CD8-positive, alpha-beta memory T cell (primary cell): ENCODE data around the gene C2CD5. TPM values are rescaled to one million over a fixed set of nuclear protein-coding genes. Genes with fewer than 3 reads are reported as not detected.
"Not testable (repeated sequence)": the region's sequence is repeated elsewhere in the genome, so short reads cannot be mapped to it uniquely, and the experiment has no call there.

Experiments used
- CTCF ChIA-PET: fragments of 350-600 bp; sonication (Branson Sonifier 250); formaldehyde crosslinking; loops from one replicate; lab custom pipeline; 2021; ENCODE audit warnings: antibody characterized with exemption; lab: Charles Lee
- POLR2A ChIA-PET: fragments of 350-600 bp; sonication (Branson Sonifier 250); formaldehyde crosslinking; loops from one replicate; lab custom pipeline; 2021; ENCODE audit warnings: antibody characterized with exemption; lab: Charles Lee
- DNase-seq, 5 donors: peaks; one replicate each; pipeline versions ENCODE4 v3.0.0 to v3.0.0-alpha.2; 2020 to 2022; ENCODE audit warnings: mixed read lengths in 1 of 5
- H3K27ac ChIP-seq: one replicate; pipeline ENCODE4 v1.7.0; 2013; ENCODE audit warnings: low read depth, mild to moderate bottlenecking, low read length, moderate library complexity
- H3K27me3 ChIP-seq: 2 replicates; pipeline ENCODE4 v1.7.0; 2013; ENCODE audit warnings: low read length, mild to moderate bottlenecking; ENCODE audit not compliant: insufficient read depth, poor library complexity, severe bottlenecking
- H3K36me3 ChIP-seq: 2 replicates; pipeline ENCODE4 v1.7.0; 2013; ENCODE audit warnings: mild to moderate bottlenecking, low read length, moderate library complexity; ENCODE audit not compliant: insufficient read depth
- H3K4me1 ChIP-seq: 2 replicates; pipeline ENCODE4 v1.7.0; 2013; ENCODE audit warnings: mild to moderate bottlenecking, low read length, moderate library complexity; ENCODE audit not compliant: insufficient read depth
- H3K4me3 ChIP-seq: 2 replicates; pipeline ENCODE4 v1.7.0; 2013; ENCODE audit warnings: mild to moderate bottlenecking, low read length
- H3K9me3 ChIP-seq: 2 replicates; pipeline ENCODE4 v1.7.0; 2013; ENCODE audit warnings: mild to moderate bottlenecking, low read length
- H3K27ac Mint-ChIP-seq, 8 donors: one replicate each; pipeline ENCODE4 v1.8.0; 2020 to 2021; ENCODE audit warnings: mixed read lengths in 8 of 8, mild to moderate bottlenecking in 6 of 8, inconsistent platforms in 3 of 8, moderate library complexity in 3 of 8
- H3K27me3 Mint-ChIP-seq, 2 donors: one replicate each; pipeline ENCODE4 v1.8.0; 2020 to 2021; ENCODE audit warnings: mixed read lengths in 2 of 2, mild to moderate bottlenecking in 1 of 2, moderate library complexity in 1 of 2
- H3K36me3 Mint-ChIP-seq, 3 donors: one replicate each; pipeline ENCODE4 v1.8.0; 2020 to 2021; ENCODE audit warnings: mixed read lengths in 3 of 3, inconsistent platforms in 1 of 3, mild to moderate bottlenecking in 1 of 3
- H3K4me1 Mint-ChIP-seq, 3 donors: one replicate each; pipeline ENCODE4 v1.8.0; 2020 to 2021; ENCODE audit warnings: mixed read lengths in 3 of 3, inconsistent platforms in 1 of 3, mild to moderate bottlenecking in 1 of 3
- H3K4me3 Mint-ChIP-seq, 7 donors: one replicate each; pipeline ENCODE4 v1.8.0; 2020 to 2021; ENCODE audit warnings: mixed read lengths in 7 of 7, mild to moderate bottlenecking in 6 of 7, moderate library complexity in 4 of 7, inconsistent platforms in 2 of 7
- H3K9me3 Mint-ChIP-seq, 5 donors: one replicate each; pipeline ENCODE4 v1.8.0; 2020 to 2022; ENCODE audit warnings: mixed read lengths in 5 of 5, mild to moderate bottlenecking in 3 of 5, moderate library complexity in 2 of 5, inconsistent platforms in 1 of 5
- polyA plus RNA-seq: library from polyadenylated mRNA; unstranded; fragments of 300-500 nt; fragmentation: Illumina TruSeq; gene quantifications from one replicate; pipeline ENCODE4 v1.2.3, GENCODE V29; 2021
- total RNA-seq, 2 experiments: library from RNA; stranded (reverse); gene quantifications; one replicate each; pipeline ENCODE4 v1.2.3, GENCODE V29; 2021

Gene C2CD5
- total and polyA plus RNA-seq, 3 experiments from 2014 or later = 17.9 to 26.2 (median 25.3) TPM

- Histone ChIP-seq H3K9me3 (no peaks in the 10 kb centered on the region), H3K4me3 (no peak overlapping the region), H3K36me3 (no peaks in the 10 kb centered on the region), H3K27ac (no peak overlapping the region), H3K4me1 (no peaks in the 10 kb centered on the region), H3K27me3 (no peaks in the 10 kb centered on the region)
- Mint-ChIP-seq H3K27ac (no peak overlapping the region), H3K4me3 (no peak overlapping the region), H3K36me3 (peaks cover 0 to 33% (median 11%) of the 10 kb centered on the region in 3 donors), H3K27me3 (no peaks in the 10 kb centered on the region), H3K9me3 (no peaks in the 10 kb centered on the region), H3K4me1 (peaks cover 0 to 5% (median 4%) of the 10 kb centered on the region in 3 donors)
- POLR2A ChIA-PET = interaction anchor here (0.6 to 0.7 kb wide), 2 partner anchors 10 to 398 kb away, joined by 3 read pairs; no protein-coding TSS in a partner anchor
- DNase-seq = no peak
- CTCF ChIA-PET = interaction anchor here (1.1 to 1.6 kb wide), 6 partner anchors 14 to 760 kb away, joined by 3 to 6 read pairs (median 3); no protein-coding TSS in a partner anchor
Measured at GRCh38 chr12:22457085-22457484, 87.3 kb downstream of the C2CD5 start.

DNA sequence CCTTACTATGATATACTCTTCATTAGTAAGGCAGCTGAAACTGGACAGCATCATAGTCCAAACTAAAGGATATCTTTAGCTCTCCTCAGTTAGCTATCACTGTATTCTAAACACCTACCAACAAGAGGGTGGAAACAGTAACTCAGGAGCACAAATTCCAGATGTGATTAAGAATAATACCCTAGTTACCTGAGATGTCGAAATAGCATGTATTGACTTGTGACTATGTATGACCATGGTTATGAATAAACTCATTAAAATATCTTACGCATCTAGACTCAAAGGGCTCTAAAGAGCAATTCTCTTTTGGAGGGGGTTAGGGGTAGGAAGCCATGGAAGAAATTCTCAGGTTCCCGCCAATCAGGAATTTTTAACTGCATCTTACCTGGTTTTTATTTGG is 90.8 kb downstream of the C2CD5 start:
- no peak overlapping the region for H3K27ac ChIP-seq
- H3K9me3 Mint-ChIP-seq = no peaks in the 10 kb centered on the region
- no peak overlapping the region for H3K4me3 Mint-ChIP-seq
- peaks cover 0 to 46% (median 10%) of the 10 kb centered on the region in 3 donors for H3K36me3 Mint-ChIP-seq
- peak overlapping the region in 1 of 8 donors; percentile 22 for H3K27ac Mint-ChIP-seq
- H3K4me1 ChIP-seq = no peaks in the 10 kb centered on the region
- H3K27me3 Mint-ChIP-seq = no peaks in the 10 kb centered on the region
- no peak overlapping the region for H3K4me3 ChIP-seq
- no peaks in the 10 kb centered on the region for H3K4me1 Mint-ChIP-seq
- POLR2A ChIA-PET = no interaction called here
- no peaks in the 10 kb centered on the region for H3K9me3 ChIP-seq
- DNase-seq = no peak
- no peaks in the 10 kb centered on the region for H3K36me3 ChIP-seq
- no peaks in the 10 kb centered on the region for H3K27me3 ChIP-seq
- CTCF ChIA-PET = interaction anchor here (1.2 to 1.9 kb wide), 2 partner anchors 10 to 118 kb away, joined by 5 read pairs; no protein-coding TSS in a partner anchor

DNA sequence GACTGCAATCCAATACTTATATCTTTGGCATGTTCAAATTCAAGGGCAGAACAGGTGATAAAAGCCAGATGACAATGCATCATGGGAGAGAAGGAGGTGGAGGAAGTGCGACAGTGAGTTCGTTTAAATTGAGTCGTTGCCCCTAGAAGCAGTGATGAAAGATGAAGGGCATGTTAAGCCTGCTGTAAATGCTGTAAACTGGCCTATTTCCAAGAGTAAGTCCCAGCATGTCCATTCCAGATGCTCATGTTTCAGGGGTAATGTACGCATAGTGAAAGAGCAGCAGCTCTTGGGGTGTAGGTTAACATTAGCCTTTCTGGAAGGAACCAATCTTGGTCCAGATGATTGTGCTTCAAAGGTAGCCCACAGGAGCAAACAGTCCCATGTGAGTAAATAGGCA is 97.1 kb downstream of the C2CD5 start:
- Histone ChIP-seq H3K27me3 (no peaks in the 10 kb centered on the region), H3K4me3 (no peak overlapping the region), H3K36me3 (no peaks in the 10 kb centered on the region), H3K9me3 (no peaks in the 10 kb centered on the region), H3K27ac (no peak overlapping the region), H3K4me1 (peaks cover 6% of the 10 kb centered on the region)
- Mint-ChIP-seq H3K4me1 (peaks cover 4 to 6% (median 6%) of the 10 kb centered on the region in 3 donors), H3K27me3 (no peaks in the 10 kb centered on the region), H3K9me3 (no peaks in the 10 kb centered on the region), H3K36me3 (peaks cover 0 to 21% (median under 1%) of the 10 kb centered on the region in 3 donors), H3K4me3 (no peak overlapping the region), H3K27ac (peak overlapping the region in 3 of 8 donors; percentile 13 to 59 (median 30))
- POLR2A ChIA-PET = interaction anchor here (0.6 kb wide), 1 partner anchor 45 kb away, joined by 10 read pairs; no protein-coding TSS in a partner anchor
- DNase-seq = no peak
- CTCF ChIA-PET = interaction anchor here (1.0 to 2.2 kb wide), 3 partner anchors 12 to 749 kb away, joined by 3 to 12 read pairs (median 8); no protein-coding TSS in a partner anchor

GRCh38 chr12:22444317-22444665 is 100.1 kb downstream of the C2CD5 start:
- not testable (repeated sequence) for H3K27me3 ChIP-seq, H3K4me1 ChIP-seq, H3K27me3 Mint-ChIP-seq, H3K4me3 ChIP-seq, H3K4me3 Mint-ChIP-seq, H3K36me3 Mint-ChIP-seq, H3K27ac ChIP-seq, DNase-seq, H3K9me3 ChIP-seq, H3K36me3 ChIP-seq, H3K27ac Mint-ChIP-seq
- ChIA-PET POLR2A (interaction anchor here (0.7 kb wide), 1 partner anchor 277 kb away, joined by 3 read pairs; no protein-coding TSS in a partner anchor), CTCF (interaction anchor here (1.1 to 2.0 kb wide), 11 partner anchors 15 to 380 kb away, joined by 3 to 15 read pairs (median 6); no protein-coding TSS in a partner anchor)
- H3K4me1 Mint-ChIP-seq = peaks cover 4 to 16% (median 6%) of the 10 kb centered on the region in 3 donors
- peaks cover 0 to 17% (median 0%) of the 10 kb centered on the region in 5 donors for H3K9me3 Mint-ChIP-seq

GRCh38 chr12:22443379-22444316 is 100.7 kb downstream of the C2CD5 start:
- H3K36me3 ChIP-seq = no peaks in the 10 kb centered on the region
- CTCF ChIA-PET = interaction anchor here (0.7 to 2.0 kb wide), 24 partner anchors 9 to 380 kb away, joined by 3 to 15 read pairs (median 4); no protein-coding TSS in a partner anchor

DNA sequence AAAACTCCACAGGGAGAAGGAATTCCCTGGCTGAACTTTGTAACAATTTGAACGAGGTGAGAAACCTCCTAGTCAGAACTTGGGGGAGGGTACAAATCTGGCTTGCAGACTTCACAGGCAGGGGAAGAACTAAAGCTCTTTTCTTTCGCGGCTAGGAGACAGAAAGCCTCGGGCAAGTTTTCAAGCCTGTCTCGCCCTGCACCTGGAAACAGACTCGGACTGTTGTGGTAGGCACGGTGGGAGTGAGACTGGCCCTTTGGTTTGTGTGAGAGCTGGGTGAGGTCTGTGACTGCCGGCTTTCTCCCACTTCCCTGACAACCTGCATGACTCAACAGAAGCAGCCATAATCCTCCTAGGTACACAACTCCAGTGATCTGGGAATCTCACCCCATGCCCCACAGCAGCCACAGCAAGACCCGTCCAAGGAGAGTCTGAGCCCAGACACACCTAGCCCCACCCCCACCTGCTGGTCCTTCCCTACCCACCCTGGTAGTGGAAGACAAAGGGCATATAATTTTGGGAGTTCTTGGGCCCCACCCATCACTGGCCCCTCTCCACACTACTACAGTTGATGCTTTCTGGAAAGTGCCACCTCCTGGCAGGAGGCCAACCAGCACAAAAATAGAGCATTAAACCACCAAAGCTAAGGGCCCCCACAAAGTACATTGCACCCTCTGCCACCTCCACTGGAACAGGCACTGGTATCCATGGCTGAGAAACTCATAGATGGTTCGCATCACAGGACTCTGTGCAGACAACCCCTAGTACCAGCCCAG is 107.1 kb downstream of the C2CD5 start:
- Mint-ChIP-seq H3K4me1 (peaks cover 0 to 16% (median 10%) of the 10 kb centered on the region in 3 donors), H3K27me3 (no peaks in the 10 kb centered on the region), H3K4me3 (peak overlapping the region in 1 of 7 donors; percentile 18), H3K27ac (peak overlapping the region in 1 of 8 donors; percentile 7), H3K9me3 (peaks cover 0 to 17% (median 0%) of the 10 kb centered on the region in 5 donors), H3K36me3 (peaks cover 0 to 3% (median 2%) of the 10 kb centered on the region in 3 donors)
- H3K9me3 ChIP-seq = no peaks in the 10 kb centered on the region
- no peak overlapping the region for H3K4me3 ChIP-seq
- H3K27me3 ChIP-seq = no peaks in the 10 kb centered on the region
- CTCF ChIA-PET = interaction anchor here (1.0 to 1.6 kb wide), 3 partner anchors 22 to 316 kb away, joined by 3 to 4 read pairs (median 3); no protein-coding TSS in a partner anchor
- peak in 1 of 5 donors; percentile 17 for DNase-seq
- POLR2A ChIA-PET = no interaction called here
- H3K27ac ChIP-seq = no peak overlapping the region
- no peaks in the 10 kb centered on the region for H3K36me3 ChIP-seq
- no peaks in the 10 kb centered on the region for H3K4me1 ChIP-seq

More at GRCh38 chr12:22443379-22444316, 100.7 kb downstream of the C2CD5 start:
- Mint-ChIP-seq H3K4me1 (peaks cover 4 to 19% (median 6%) of the 10 kb centered on the region in 3 donors), H3K27me3 (no peaks in the 10 kb centered on the region), H3K36me3 (peaks cover 0 to 5% (median 3%) of the 10 kb centered on the region in 3 donors), H3K27ac (peak overlapping the region in 1 of 8 donors; percentile 15), H3K9me3 (peaks cover 0 to 17% (median 0%) of the 10 kb centered on the region in 5 donors), H3K4me3 (no peak overlapping the region)
- H3K27ac ChIP-seq = no peak overlapping the region
- no peaks in the 10 kb centered on the region for H3K9me3 ChIP-seq
- H3K4me3 ChIP-seq = no peak overlapping the region
- H3K27me3 ChIP-seq = no peaks in the 10 kb centered on the region
- H3K4me1 ChIP-seq = peaks cover 6% of the 10 kb centered on the region
- peak; percentile 28 to 78 (median 47) for DNase-seq
- POLR2A ChIA-PET = interaction anchor here (0.7 to 1.0 kb wide), 3 partner anchors 47 to 276 kb away, joined by 3 to 7 read pairs (median 4); no protein-coding TSS in a partner anchor

GRCh38 chr12:22435583-22435982 is 108.8 kb downstream of the C2CD5 start:
- H3K9me3 Mint-ChIP-seq = peaks cover 0 to 4% (median 0%) of the 10 kb centered on the region in 5 donors
- H3K4me1 Mint-ChIP-seq = peaks cover 6 to 24% (median 17%) of the 10 kb centered on the region in 3 donors
- peaks cover 0 to 3% (median 2%) of the 10 kb centered on the region in 3 donors for H3K36me3 Mint-ChIP-seq
- Histone ChIP-seq H3K4me3 (no peak overlapping the region), H3K4me1 (no peaks in the 10 kb centered on the region), H3K27me3 (no peaks in the 10 kb centered on the region), H3K36me3 (no peaks in the 10 kb centered on the region), H3K27ac (no peak overlapping the region), H3K9me3 (no peaks in the 10 kb centered on the region)
- CTCF ChIA-PET = interaction anchor here (1.6 kb wide), 2 partner anchors 24 to 353 kb away, joined by 4 read pairs; no protein-coding TSS in a partner anchor
- H3K27ac Mint-ChIP-seq = no peak overlapping the region
- POLR2A ChIA-PET = no interaction called here
- peaks cover 0 to 2% of the 10 kb centered on the region in 2 donors for H3K27me3 Mint-ChIP-seq
- DNase-seq = no peak
- H3K4me3 Mint-ChIP-seq = no peak overlapping the region
